PC-9 (cell line): Measurements from ENCODE around the gene ESPNL.

Experiments
- CTCF ChIP-seq: fragments of 200-600 bp; sonication (generic); conservative IDR thresholded peaks from 2 replicates; pipeline ENCODE4 v1.6.1; 2017; ENCODE audit warnings: mixed run types, antibody characterized with exemption, mild to moderate bottlenecking, moderate library complexity
- EZH2 ChIP-seq: fragments of 200-600 bp; sonication (generic); IDR thresholded peaks from 2 replicates; pipeline ENCODE4 v1.8.0; 2017; ENCODE audit warnings: antibody characterized with exemption, low read depth

- TF ChIP-seq CTCF (no peak), EZH2 (no peak)
Observed at GRCh38 chr2:238169708-238170251, 69.6 kb downstream of the ESPNL start.
